Measurements from ENCODE around the gene CEND1. TPM values are rescaled to one million over a fixed set of nuclear protein-coding genes. Genes with fewer than 3 reads are reported as not detected.
"Not testable (repeated sequence)": the region's sequence is repeated elsewhere in the genome, so short reads cannot be mapped to it uniquely, and the experiment has no call there.

The CEND1 gene
- total RNA-seq, 1 donor from 2014 or later = 0.13 TPM

- DNase-seq (ENCODE audit: low read depth, low spot score) = no peak
Measured at GRCh38 chr11:764322-765024, 25.4 kb downstream of the CEND1 start.

- no peak for DNase-seq (ENCODE audit: low read depth, low spot score)
Measured at GRCh38 chr11:763549-764321, 26.2 kb downstream of the CEND1 start.

DNA sequence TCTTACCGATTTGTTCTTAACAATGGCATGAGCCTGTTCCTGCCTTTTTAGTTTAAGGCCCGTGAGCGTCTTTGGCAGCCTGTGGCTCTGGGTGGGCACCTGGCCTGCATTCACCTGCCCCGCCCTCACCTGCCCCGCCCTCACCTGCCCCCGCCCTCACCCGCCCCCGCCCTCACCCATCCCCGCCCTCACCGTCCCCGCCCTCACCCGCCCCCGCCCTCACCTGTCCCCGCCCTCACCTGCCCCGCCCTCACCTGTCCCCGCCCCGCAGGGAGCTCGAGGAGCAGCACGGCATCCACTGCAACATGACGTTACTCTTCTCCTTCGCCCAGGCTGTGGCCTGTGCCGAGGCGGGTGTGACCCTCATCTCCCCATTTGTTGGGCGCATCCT, 26.8 kb downstream of the CEND1 start:
- DNase-seq (ENCODE audit: low read depth, low spot score) = no peak

DNA sequence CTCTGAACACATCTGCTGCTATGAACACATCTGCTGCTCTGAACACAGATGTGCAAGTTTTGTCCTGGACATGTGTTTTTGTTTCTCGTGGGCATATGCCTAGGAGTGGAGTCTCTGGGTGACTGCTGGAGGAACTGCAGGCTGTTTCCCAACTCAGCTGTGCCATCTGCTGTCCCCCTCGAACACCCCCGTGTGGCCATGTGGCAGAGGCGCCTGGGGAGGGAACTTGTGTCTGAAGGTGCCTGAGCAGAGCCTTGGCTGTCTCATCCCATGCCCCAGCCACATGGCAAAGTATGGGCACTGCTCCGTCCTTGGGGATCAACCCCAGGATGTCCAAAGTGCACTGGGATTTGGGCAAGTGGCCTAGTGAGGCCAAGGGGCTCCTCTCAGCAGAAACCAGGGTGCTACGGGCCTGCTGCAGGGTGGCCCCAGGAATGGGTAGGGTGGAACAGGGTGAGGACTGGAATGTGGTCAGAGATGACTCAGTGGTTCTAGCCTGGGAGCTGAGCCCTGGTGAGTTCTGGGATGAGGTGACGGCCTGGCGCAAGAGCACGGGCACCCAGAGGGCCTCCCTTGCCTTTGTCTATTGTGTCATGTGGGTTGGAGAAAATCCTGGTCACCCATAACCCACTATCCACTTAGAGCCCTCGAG, 27.3 kb downstream of the CEND1 start:
- no peak for DNase-seq (ENCODE audit: low read depth, low spot score)

GRCh38 chr11:761526-762108, 28.3 kb downstream of the CEND1 start:
- no peak for DNase-seq (ENCODE audit: low read depth, low spot score)

- no peak for DNase-seq (ENCODE audit: low read depth, low spot score)
Measured at GRCh38 chr11:760236-760635, 29.7 kb downstream of the CEND1 start.

- no peak for DNase-seq (ENCODE audit: low read depth, low spot score)
Measured at GRCh38 chr11:749731-750130, 40.2 kb downstream of the CEND1 start.

GRCh38 chr11:748007-748359, 41.9 kb downstream of the CEND1 start:
- DNase-seq (ENCODE audit: low read depth, low spot score) = no peak

GRCh38 chr11:747158-748006, 42.5 kb downstream of the CEND1 start, which contains the start of gene TALDO1:
Gene TALDO1, plus strand, starts transcription at chr11:747464. Its CDS starts 18 bp downstream, at chr11:747482.
- peak; percentile 55 for DNase-seq (ENCODE audit: low read depth, low spot score)

- DNase-seq (ENCODE audit: low read depth, low spot score) = no peak
Measured at GRCh38 chr11:746289-747157, 43.4 kb downstream of the CEND1 start.

GRCh38 chr11:745428-745827, 44.5 kb downstream of the CEND1 start:
- DNase-seq (ENCODE audit: low read depth, low spot score) = no peak

GRCh38 chr11:742571-743201, 47.2 kb downstream of the CEND1 start:
- DNase-seq (ENCODE audit: low read depth, low spot score) = no peak

DNA sequence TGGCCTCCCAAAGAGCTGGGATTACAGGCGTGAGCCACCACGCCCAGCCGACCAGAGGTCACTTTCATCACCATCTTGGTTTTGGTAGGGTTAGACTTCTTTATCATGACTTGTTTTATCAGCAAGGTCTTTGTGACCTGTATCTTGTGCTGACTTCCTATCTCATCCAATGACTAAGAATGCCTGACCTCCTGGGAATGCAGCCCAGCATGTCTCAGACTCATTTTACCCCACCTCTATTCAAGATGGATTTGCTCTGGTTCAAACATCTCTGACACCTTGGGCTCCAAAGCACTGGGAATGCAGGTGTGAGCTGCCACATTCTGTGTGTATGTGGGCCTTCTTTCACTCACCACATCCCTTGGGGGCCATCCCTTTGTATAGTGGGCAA, 47.7 kb downstream of the CEND1 start:
- no peak for DNase-seq (ENCODE audit: low read depth, low spot score)

GRCh38 chr11:737899-738298, 52.0 kb downstream of the CEND1 start:
- DNase-seq (ENCODE audit: low read depth, low spot score) = not testable (repeated sequence)

GRCh38 chr11:737366-737765, 52.5 kb downstream of the CEND1 start:
- DNase-seq (ENCODE audit: low read depth, low spot score) = no peak

Measured in pulmonary artery endothelial cell (primary cell).